Measurements from ENCODE around the gene MED25.

- no peak for TF ChIP-seq CTCF (IDR thresholded peaks at IDR 0.05)
- no peak for TF ChIP-seq ESRRA (IDR thresholded peaks at IDR 0.05; ENCODE audit: borderline replicate concordance, low read length)
- TF ChIP-seq SREBF2 (IDR thresholded peaks at IDR 0.05), result no peak
- no peak for TF ChIP-seq HDAC2 (IDR thresholded peaks at IDR 0.05)
- TF ChIP-seq HOXA7 (CRISPR knock-in tag; IDR thresholded peaks at IDR 0.05), result no peak
Observed at GRCh38 chr19:49786376-49786820, 31.7 kb upstream of the MED25 start.

All from A549 (cell line).